A673 (cell line): ENCODE data around the gene HAGH. TPM values are rescaled to one million over a fixed set of nuclear protein-coding genes. Genes with fewer than 3 reads are reported as not detected.
"Not testable (repeated sequence)": the region's sequence is repeated elsewhere in the genome, so short reads cannot be mapped to it uniquely, and the experiment has no call there.

Experiments
- BruUV-seq: library from RNA; stranded (reverse); fragments of 400-500 nt; replicated peaks from 2 replicates; lab custom pipeline; 2021; lab: Mats Ljungman, UMichigan
- CTCF ChIA-PET: fragments of 300-600 bp; sonication (Branson Sonifier 250); formaldehyde crosslinking; loops from one replicate; lab custom pipeline; 2022; ENCODE audit warnings: antibody characterized with exemption; lab: Charles Lee
- POLR2A ChIA-PET: fragments of 300-600 bp; sonication (Branson Sonifier 250); formaldehyde crosslinking; loops from one replicate; lab custom pipeline; 2022; ENCODE audit warnings: antibody characterized with exemption; ENCODE audit not compliant: low non-redundant PET; lab: Charles Lee
- DNase-seq: peaks from one replicate; pipeline ENCODE4 v3.0.0-alpha.2; 2015; ENCODE audit warnings: low spot score
- H3K27ac ChIP-seq: fragments of 200-600 bp; sonication (generic); 2 replicates; pipeline ENCODE4 v1.5.1; 2016; ENCODE audit warnings: mixed run types, low read depth, mild to moderate bottlenecking, mixed read lengths, antibody characterized with exemption, low read length; ENCODE audit not compliant: poor library complexity, severe bottlenecking
- H3K27me3 ChIP-seq: fragments of 200-600 bp; sonication (generic); replicated peaks from 2 replicates; pipeline ENCODE4 v1.6.1; 2017; ENCODE audit warnings: mixed run types, low read depth, mild to moderate bottlenecking, mixed read lengths, antibody characterized with exemption, low read length; ENCODE audit not compliant: insufficient read depth, poor library complexity
- H3K36me3 ChIP-seq: fragments of 200-600 bp; sonication (generic); 2 replicates; pipeline ENCODE4 v1.6.1; 2016; ENCODE audit warnings: mixed run types, mild to moderate bottlenecking, mixed read lengths, antibody characterized with exemption, low read length; ENCODE audit not compliant: insufficient read depth, poor library complexity, severe bottlenecking
- H3K4me1 ChIP-seq: fragments of 200-600 bp; sonication (generic); 2 replicates; pipeline ENCODE4 v1.6.1; 2017; ENCODE audit warnings: mixed run types, mild to moderate bottlenecking, mixed read lengths, antibody characterized with exemption, low read length; ENCODE audit not compliant: insufficient read depth, poor library complexity, severe bottlenecking
- H3K4me3 ChIP-seq: fragments of 200-600 bp; sonication (generic); 2 replicates; pipeline ENCODE4 v1.5.1; 2016; ENCODE audit warnings: low read depth, mixed run types, mild to moderate bottlenecking, mixed read lengths, low read length; ENCODE audit not compliant: poor library complexity, severe bottlenecking
- H3K9me3 ChIP-seq: fragments of 200-600 bp; sonication (generic); 2 replicates; pipeline ENCODE4 v1.6.1; 2016; ENCODE audit warnings: mixed run types, low read depth, mild to moderate bottlenecking, mixed read lengths, antibody characterized with exemption, low read length; ENCODE audit not compliant: poor library complexity, severe bottlenecking
- EZH2 ChIP-seq: fragments of 200-600 bp; sonication (generic); IDR thresholded peaks from 2 replicates; pipeline ENCODE4 v1.6.1; 2017; ENCODE audit warnings: borderline replicate concordance, low read depth, mild to moderate bottlenecking, mixed read lengths, antibody characterized with exemption, low read length; ENCODE audit not compliant: poor library complexity, severe bottlenecking
- intact Hi-C: fragments of 100-400 bp; cut with micrococcal nuclease; formaldehyde crosslinking; loops from one replicate; pipeline ENCODE4 v1.10.0; 2022; ENCODE audit not compliant: unreplicated experiment
- total RNA-seq: library from RNA; stranded (reverse); gene quantifications from 2 replicates; pipeline ENCODE4 v1.2.3, GENCODE V29; 2021
- TF ChIP-seq, protein P1 (sequence below): fragments of 300-800, 200-600 bp; sonication (generic); conservative IDR thresholded peaks from 2 replicates; pipeline ENCODE4 v1.5.1; 2017; ENCODE audit warnings: low read depth, mild to moderate bottlenecking, antibody characterized with exemption, low read length, moderate library complexity, mixed read lengths

The HAGH gene
- total RNA-seq, 1 experiment from 2014 or later = 14.4 TPM

DNA sequence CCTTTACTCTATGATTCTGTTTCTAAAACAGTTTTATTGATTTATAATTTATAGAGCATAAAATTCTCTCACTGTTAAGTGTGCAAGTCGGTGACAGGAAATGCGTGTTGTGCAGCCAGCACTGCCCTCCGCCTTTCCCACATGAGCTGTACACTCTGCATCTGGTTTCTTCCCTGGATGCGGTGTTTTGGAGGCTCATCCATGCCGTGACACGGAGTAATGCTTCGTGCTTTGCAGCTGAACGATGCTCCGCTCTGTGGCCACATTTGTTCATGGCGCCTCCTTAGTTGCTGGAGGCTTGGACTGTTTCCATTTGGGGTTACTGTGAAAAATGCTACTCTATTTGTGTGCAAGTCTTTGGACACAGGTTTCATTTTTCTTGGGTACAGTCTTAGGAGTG is 25.9 kb downstream of the HAGH start:
- Histone ChIP-seq H3K9me3 (peaks cover 6% of the 10 kb centered on the region), H3K4me3 (no peak overlapping the region), H3K36me3 (no peaks in the 10 kb centered on the region), H3K27me3 (no peaks in the 10 kb centered on the region), H3K27ac (no peak overlapping the region), H3K4me1 (no peaks in the 10 kb centered on the region)
- ChIA-PET POLR2A (no interaction called here), CTCF (interaction anchor here (0.6 kb wide), 1 partner anchor 28 kb away, joined by 5 read pairs; the partner anchor contains the start of genes EME2 and MRPS34)
- DNase-seq = no peak
- intact Hi-C loops = no loop called here
- BruUV-seq = no TSS peak
- TF ChIP-seq, protein P1, sequence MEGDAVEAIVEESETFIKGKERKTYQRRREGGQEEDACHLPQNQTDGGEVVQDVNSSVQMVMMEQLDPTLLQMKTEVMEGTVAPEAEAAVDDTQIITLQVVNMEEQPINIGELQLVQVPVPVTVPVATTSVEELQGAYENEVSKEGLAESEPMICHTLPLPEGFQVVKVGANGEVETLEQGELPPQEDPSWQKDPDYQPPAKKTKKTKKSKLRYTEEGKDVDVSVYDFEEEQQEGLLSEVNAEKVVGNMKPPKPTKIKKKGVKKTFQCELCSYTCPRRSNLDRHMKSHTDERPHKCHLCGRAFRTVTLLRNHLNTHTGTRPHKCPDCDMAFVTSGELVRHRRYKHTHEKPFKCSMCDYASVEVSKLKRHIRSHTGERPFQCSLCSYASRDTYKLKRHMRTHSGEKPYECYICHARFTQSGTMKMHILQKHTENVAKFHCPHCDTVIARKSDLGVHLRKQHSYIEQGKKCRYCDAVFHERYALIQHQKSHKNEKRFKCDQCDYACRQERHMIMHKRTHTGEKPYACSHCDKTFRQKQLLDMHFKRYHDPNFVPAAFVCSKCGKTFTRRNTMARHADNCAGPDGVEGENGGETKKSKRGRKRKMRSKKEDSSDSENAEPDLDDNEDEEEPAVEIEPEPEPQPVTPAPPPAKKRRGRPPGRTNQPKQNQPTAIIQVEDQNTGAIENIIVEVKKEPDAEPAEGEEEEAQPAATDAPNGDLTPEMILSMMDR = no peak
- TF ChIP-seq EZH2 = no peak

DNA sequence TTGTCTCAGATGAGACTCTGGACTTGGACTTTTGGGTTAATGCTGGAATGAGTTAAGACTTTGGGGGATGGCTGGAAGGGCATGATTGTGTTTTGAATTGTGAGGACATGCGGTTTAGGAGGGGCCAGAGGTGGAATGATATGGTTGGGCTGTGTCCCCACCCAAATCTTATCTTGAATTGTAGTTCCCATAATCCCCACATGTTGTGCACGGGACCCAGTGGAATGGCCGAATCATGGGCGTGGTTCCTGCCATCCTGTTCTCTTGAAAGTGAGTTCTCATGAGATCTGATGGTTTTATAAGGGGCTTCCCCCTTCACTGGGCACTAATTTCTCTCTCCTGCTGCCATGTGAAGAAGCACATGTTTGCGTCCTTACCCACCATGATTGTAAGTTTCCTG is 27.4 kb downstream of the HAGH start:
- BruUV-seq, POLR2A ChIA-PET, CTCF ChIA-PET: not testable (repeated sequence)

DNA sequence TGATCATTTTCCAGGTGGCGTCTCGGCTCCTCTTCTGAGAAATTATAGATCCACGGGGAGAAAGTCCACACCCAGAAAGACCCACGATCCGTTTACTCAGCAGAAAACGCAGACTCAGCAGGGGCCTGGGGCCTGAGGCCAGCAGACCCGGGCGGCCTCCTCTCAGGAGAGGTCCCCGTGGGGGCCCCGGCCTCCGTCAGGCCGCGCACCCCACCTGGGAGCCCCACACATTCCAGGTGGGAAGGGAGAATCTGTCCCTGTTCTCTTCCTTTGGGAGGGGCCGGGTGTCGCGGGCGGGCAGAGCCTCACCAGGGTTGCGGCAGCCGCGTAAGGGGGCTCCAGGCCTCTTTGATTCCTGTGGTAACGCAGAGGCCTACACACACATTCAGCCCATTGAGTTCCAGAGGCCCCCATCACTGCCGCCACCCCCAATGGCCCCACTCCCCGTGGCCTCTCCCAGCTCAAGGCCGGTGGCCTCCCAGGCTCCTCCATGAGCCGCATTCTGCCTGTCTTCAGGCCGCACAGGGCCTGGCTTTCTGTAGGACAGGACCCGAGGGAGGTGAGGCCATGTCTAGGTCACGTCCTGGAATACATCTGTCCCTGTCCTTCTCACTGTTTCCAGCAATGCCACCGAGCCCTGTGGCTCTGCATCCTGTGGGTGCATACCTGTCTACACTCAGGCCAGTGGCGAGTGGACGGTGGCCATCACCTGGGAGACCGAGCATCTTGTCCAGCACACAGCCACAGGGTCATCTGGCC is 31.5 kb downstream of the HAGH start:
- DNase-seq = no peak
- Histone ChIP-seq H3K27me3 (no peaks in the 10 kb centered on the region), H3K9me3 (peaks cover 6% of the 10 kb centered on the region), H3K36me3 (no peaks in the 10 kb centered on the region), H3K4me3 (no peak overlapping the region), H3K27ac (no peak overlapping the region), H3K4me1 (no peaks in the 10 kb centered on the region)
- BruUV-seq = no TSS peak
- POLR2A ChIA-PET = no interaction called here
- intact Hi-C loops = no loop called here
- TF ChIP-seq, protein P1 = no peak
- CTCF ChIA-PET = no interaction called here

More for the DNA sequence above, 27.4 kb downstream of the HAGH start:
- H3K27ac ChIP-seq, H3K36me3 ChIP-seq, H3K4me3 ChIP-seq, H3K9me3 ChIP-seq, H3K27me3 ChIP-seq, intact Hi-C loops, H3K4me1 ChIP-seq, DNase-seq: not testable (repeated sequence)
